Activated CD8-positive, alpha-beta memory T cell treated with anti-CD3 and anti-CD28 coated beads for 48 hours (primary cell): ENCODE measurements around the gene SMCHD1.
A peak's percentile ranks its signal among the peaks of the same experiment; 100 is the strongest.

ENCODE experiments used
- DNase-seq, 3 experiments: peaks; one replicate each; pipeline ENCODE4 v3.0.0-alpha.2; 2020; ENCODE audit warnings: low read depth in 2 of 3, low spot score in 2 of 3

The SMCHD1 gene

DNA sequence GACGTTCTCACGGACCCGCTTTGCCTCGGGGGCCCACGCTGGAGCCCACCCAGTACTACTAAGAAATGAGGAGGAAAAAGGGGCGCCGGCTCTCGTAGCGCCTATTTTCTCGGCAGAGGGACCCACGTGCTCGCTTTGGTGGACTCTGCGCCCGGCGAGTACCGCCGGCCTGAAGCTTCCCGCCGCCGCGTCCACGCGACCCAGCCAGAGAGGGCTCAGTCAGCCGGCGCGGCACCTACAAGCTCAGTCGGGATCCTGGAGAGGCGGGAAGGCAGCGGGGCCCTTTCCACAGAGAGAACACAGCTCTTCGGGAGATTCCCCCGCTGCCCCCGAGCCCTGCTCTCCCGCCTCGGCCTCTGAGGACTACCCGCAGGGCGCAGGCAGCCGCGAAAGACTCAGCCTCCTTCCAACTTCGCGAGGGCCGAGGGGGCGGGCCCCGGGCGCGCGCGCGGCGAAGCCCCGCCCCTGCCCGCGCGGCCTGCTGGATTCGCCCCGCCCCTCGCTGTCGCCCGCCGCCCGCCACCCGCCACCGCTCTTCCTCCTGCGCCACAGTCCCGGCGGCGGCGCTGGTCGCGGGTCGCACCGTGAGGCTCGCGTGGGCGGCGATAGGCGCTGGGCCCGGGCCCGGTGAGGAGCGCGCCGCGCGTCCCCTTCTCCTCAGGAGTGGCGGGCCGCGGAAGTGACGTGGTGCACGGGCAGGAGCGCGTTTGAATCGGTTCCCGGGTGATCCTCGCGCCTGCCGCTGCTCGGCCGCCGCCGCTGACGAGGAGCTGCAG lies at the start of gene SMCHD1:
Gene SMCHD1 (plus strand): TSS at position 549 of the 776 bp plus-strand sequence. CDS start 350 bp downstream, outside the sequence.
- DNase-seq, result peak; percentile 80 to 91 (median 88)

DNA sequence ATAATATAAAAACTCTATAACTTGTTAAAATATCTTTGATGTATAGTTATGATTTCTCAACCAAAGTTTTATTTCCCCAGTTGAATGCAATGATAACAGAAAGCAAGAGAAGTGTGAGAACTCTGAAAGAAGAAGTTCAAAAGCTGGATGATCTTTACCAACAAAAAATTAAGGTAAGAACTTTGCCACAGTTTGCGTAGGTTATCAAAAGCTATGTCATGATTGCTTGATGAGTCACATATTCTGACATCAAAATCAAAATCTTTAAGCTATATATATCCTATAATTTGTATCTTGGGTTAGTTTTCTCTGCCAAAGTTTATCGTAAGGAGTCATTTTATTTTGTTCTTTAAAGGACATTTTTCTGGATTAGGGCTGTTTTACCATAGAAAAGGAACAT lies 49.2 kb upstream of the SMCHD1 start:
- no peak for DNase-seq

DNA sequence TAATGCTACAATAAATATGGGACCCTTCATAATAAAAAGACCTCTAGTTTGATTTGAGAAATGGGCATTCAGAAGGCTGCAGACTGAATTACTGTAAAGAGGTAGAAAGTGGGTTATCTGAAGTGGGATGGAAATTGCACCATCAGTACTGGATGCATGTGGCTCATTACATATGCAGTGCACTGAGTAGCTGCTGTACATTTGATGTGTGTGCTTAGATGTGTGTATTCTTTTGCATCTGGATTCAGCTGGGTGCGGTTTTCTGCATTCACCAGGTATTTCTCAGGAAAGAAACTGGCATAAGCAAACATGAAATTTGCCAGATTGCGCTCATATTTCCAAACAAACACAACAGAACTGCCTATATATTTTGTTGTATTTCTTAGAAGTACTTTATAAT lies 45.9 kb upstream of the SMCHD1 start:
- DNase-seq, result no peak

DNA sequence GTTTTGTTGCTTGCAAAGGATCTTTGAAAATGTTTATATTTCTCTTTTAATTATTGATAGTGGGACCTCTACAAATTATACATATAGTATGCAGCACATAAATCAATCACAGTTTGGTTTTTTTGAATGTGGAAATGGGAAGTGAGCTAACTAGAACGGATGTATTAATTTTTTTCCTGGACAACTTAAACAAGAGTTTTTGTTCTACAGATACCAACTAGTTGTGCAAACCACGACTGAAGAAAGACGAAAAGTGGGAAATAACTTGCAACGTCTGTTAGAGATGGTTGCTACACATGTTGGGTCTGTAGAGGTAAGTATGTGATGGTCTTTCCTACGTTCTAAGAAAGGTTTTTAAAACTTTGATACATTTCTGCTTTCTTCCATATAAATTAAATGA lies 45.0 kb upstream of the SMCHD1 start:
- DNase-seq, result no peak

- DNase-seq, result no peak
Observed at GRCh38 chr18:2612996-2613395, 42.5 kb upstream of the SMCHD1 start.

DNA sequence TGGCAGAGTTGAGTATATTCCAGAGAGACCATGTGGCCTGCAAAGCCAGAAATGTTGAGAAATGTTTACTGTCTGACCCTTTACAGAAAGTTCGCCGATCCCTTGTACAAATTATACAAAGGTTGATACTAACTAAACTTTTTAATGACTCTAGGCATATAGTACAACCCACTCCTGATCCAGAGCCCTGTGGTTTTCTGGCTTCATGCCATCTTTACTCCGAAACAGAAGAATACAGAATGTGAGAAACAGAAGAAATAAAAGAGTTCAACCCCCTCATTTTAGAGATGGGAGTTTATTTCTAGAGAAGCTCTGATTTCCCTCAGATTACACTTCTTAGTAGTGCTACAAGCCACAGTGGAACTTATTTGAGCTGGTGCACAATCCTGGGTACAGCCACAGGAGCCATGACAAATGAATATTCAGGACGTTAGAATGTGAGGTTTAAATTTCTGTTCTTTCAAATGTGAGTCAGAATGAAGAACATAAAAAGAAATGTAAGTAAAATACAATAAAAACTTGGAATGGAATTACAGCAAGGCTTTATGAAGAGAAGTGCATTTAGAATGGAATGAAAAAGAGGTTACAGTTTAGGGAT lies 38.0 kb upstream of the SMCHD1 start:
- no peak for DNase-seq

DNA sequence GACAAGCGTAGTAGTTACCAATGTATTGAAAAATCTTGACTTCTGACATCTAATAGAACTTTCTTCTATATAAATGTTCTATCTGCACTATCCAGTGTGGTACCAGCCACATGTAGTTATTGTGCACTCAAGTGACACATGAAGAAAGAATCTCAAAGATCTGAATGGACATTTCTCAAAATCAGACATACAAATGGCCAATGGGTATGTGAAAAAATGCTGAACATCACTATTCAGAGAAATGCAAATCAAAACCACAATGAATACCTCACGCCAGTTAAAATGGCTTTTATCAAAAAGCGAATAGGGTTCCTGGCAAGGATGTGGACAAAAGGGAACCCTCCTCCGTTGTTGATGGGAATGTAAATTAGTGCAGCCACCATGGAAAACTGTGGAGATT lies 37.5 kb upstream of the SMCHD1 start:
- no peak for DNase-seq

DNA sequence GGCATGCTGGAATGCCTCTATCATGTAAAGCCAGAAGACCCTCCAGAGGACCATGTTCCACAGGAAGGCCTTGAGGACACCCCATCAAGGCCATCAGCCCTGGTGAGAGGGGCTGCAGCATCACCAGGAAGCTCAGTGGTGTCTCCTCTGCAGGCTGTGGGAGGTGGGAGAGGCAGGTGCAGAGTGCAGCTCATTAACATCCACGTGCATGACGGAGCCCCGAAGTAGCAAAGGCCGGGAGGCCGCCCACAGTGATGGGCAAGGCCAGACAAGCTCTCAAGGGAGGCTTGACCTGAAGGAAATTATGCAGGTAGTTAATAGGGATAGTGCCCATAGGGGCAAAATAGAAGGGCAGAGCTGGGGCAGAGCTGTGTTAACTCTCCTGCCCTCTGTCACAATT lies 30.3 kb upstream of the SMCHD1 start:
- DNase-seq, result no peak

DNA sequence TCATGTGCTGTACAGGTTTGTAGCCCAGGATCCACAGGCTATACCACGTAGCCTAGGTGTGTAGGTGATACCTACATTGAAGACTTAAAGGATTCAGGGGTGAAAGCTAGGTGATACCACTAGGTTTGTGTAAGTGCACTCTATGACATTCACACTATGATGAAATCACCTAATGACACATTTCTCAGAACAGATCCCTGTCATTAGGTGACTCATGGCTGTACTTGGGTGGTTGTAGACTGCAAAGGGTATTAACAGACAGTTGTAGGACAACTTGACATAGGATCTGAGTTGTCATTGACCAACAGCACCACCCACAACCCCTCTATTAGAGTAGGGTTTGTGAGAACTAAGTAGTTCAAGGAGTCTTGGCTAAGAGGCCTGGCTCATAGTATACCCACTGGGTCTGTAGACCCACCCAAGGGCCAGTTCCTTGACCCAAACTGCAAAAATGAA lies 27.7 kb upstream of the SMCHD1 start:
- DNase-seq, result no peak

GRCh38 chr18:2629003-2629402 lies 26.5 kb upstream of the SMCHD1 start:
- no peak for DNase-seq

DNA sequence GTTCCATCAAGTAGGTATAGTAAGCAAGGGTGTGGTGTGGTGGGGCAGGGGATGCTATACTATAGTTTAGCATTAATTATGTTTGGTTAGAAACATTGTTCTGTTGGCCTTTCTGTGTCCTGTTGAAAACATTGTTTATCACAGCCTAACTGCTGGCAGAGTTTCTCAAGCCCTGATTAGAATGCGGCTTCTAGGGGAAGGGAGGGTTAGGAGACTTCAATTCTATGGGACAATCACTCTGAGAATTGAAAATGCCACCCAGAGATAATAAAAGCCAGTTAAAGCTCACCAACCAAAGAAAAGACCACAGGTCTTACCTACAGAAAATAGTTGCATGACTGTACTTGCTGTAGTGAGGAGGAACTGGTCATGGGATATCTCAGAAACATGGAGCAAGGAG lies 19.9 kb upstream of the SMCHD1 start:
- no peak for DNase-seq

- DNase-seq, result no peak
Observed at GRCh38 chr18:2636126-2636631, 19.3 kb upstream of the SMCHD1 start.

- DNase-seq, result no peak
Observed at GRCh38 chr18:2641638-2642037, 13.9 kb upstream of the SMCHD1 start.

DNA sequence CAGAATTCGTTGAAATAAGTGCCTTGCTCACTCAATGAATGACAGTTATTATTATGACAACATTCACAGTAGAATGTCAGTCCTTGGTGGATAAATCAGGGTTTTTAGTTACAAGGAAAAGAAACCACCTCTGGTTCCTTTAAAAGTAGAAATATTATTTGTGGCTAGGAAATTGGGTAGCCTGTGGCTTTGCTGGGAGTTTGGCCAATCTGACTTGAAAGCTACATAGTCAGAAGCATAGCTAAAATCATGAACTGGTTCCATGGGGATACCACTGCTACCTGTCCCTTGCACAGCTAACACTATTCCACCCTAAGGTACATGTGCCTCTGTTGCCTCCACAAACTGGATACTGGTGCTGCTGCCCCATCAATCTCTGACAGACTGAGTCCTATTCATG lies 12.8 kb upstream of the SMCHD1 start:
- no peak for DNase-seq

DNA sequence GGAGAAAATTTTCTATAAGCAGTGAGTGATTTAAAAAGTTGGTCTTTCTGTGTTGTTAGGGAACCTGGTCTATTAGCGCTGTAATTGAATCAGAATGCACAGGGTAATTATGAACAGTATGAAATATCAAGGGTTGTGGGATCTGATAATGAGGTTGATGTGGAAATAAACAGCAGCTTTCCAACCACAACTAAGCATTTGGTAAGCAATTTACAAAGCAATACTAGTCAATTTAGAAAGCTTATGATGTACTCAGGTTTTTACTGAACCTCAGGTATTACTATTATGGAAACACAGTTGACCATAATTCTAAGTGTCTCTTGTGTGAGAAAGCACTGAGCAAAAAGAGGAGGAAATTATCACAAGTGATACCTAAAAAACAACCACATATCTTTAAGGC lies 11.0 kb upstream of the SMCHD1 start:
- no peak for DNase-seq

DNA sequence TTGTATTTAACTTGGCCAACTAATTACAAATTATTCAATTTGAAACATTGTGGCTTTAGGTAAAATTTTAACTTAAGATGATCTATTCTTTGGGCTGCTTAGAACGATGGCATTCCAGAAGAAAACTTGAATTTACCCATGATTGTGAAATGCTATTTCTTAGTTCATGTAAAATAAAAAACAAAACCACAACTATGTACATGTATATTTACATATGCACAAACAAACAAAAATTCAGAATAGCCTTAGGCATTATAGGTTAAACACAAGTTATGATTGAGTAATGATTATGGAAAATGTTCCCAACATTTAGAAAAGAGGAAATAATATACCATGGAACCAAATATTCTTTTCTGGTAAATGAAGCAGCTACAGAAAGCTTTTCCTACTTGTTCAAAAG lies 3.5 kb upstream of the SMCHD1 start:
- DNase-seq, result no peak

- DNase-seq, result no peak
Observed at GRCh38 chr18:2653467-2653866, 2.1 kb upstream of the SMCHD1 start.

DNA sequence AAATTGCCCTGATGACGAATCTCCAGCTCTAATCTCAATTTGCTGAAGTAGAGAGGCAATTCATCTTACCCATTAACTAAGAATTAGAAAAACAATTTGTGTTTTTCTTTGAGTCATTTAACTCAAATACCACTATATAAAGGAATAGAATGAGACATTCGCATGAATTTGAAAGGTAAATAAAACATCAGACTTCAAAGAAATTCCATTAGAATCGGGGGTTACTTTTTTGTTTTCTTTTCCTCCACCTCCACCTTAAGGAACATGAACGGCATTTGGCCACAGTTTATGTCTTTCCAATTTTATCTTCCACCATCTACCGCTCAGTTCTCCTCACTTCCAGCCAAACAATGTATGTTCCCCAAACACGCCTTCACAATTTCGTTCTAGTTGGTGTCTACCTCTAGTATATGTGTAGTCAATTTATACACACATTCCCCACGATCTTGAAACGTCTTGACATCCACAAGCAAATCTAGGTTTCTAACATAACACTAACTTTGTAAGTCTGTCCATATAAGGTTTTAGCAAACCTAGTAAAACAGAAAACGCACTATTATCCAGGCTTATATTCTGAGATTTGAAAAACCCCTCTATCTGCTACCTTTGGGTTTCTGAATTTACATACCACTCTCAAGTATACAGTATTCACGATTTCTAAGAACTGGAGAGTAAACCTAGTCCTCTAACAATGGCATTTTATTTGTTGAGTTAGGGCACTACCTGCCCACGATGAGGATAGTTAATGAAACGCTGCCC lies 1.2 kb upstream of the SMCHD1 start:
- DNase-seq, result no peak

- DNase-seq, result no peak
Observed at GRCh38 chr18:2654928-2655177, 673 bp upstream of the SMCHD1 start.

DNA sequence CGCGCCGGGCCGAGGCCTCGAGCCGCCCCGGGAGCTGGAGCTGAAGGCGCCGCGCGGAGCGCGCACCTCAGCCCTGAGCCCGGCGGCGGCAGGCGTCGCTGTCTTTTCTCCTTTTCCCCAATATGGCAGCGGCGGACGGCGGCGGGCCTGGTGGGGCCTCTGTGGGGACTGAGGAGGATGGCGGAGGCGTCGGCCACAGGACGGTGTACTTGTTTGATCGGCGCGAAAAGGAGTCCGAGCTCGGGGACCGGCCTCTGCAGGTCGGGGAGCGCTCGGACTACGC lies 369 bp downstream of the SMCHD1 start:
- DNase-seq, result peak in 1 of 3 experiments; percentile 30

GRCh38 chr18:2656237-2656980 lies 883 bp downstream of the SMCHD1 start:
- peak in 2 of 3 experiments; percentile 17 to 23 for DNase-seq
